GM21576 (cell line): ENCODE measurements around the gene MKNK1.

Source experiments
- ATAC-seq: cut with Tn5 transposase; IDR thresholded peaks from one replicate; pipeline ENCODE4 v1.9.1; 2021; ENCODE audit warnings: mild to moderate bottlenecking, moderate library complexity; ENCODE audit not compliant: unreplicated experiment

The MKNK1 gene

GRCh38 chr1:46619656-46620258 is 15.7 kb upstream of the MKNK1 start:
- ATAC-seq: no peak

- no peak for ATAC-seq
These were observed 14.8 kb upstream of the MKNK1 start for GRCh38 chr1:46618754-46619415.

- no peak for ATAC-seq
These were observed 13.8 kb upstream of the MKNK1 start for GRCh38 chr1:46617833-46618232.

GRCh38 chr1:46617108-46617800 is 13.2 kb upstream of the MKNK1 start:
- no peak for ATAC-seq

GRCh38 chr1:46616277-46617107 is 12.4 kb upstream of the MKNK1 start, which contains the start of gene MOB3C:
MOB3C (minus strand) TSS chr1:46616811; CDS start chr1:46613321, 3,490 bp downstream.
- ATAC-seq: peak; percentile 48

- ATAC-seq: no peak
These were observed 11.7 kb upstream of the MKNK1 start for GRCh38 chr1:46615735-46616134.

GRCh38 chr1:46615088-46615487 is 11.0 kb upstream of the MKNK1 start:
- no peak for ATAC-seq

- no peak for ATAC-seq
These were observed 10.5 kb upstream of the MKNK1 start for GRCh38 chr1:46614604-46614984.

GRCh38 chr1:46613661-46614603 is 9.9 kb upstream of the MKNK1 start:
- peak; percentile 42 for ATAC-seq

GRCh38 chr1:46612937-46613660 is 9.0 kb upstream of the MKNK1 start:
- no peak for ATAC-seq

GRCh38 chr1:46611691-46612221 is 7.7 kb upstream of the MKNK1 start:
- no peak for ATAC-seq

GRCh38 chr1:46607345-46608130 is 3.5 kb upstream of the MKNK1 start:
- ATAC-seq: no peak

GRCh38 chr1:46606255-46606965 is 2.3 kb upstream of the MKNK1 start:
- no peak for ATAC-seq

- ATAC-seq: no peak
These were observed 1.2 kb upstream of the MKNK1 start for GRCh38 chr1:46605232-46605631.

GRCh38 chr1:46603481-46603857 is 599 bp downstream of the MKNK1 start:
- no peak for ATAC-seq

- ATAC-seq: no peak
These were observed 2.6 kb downstream of the MKNK1 start for GRCh38 chr1:46601257-46602007.
